Cardiac muscle cell (in vitro differentiated cells and primary cell): Measurements from ENCODE around the gene SSPN. TPM values are rescaled to one million over a fixed set of nuclear protein-coding genes. Genes with fewer than 3 reads are reported as not detected.

Experiments
- DNase-seq, 2 donors: peaks; one replicate each; pipeline versions ENCODE4 v3.0.0 to v3.0.0-alpha.2; 2010 to 2017; ENCODE audit warnings: low read depth in 1 of 2, low spot score in 1 of 2
- H3K27ac ChIP-seq: fragments of 200-600 bp; sonication (generic); 2 replicates; pipeline ENCODE4 v1.5.1; 2016
- H3K27me3 ChIP-seq: fragments of 200-600 bp; sonication (generic); 2 replicates; pipeline ENCODE4 v1.6.0; 2016; ENCODE audit warnings: control low read depth
- H3K36me3 ChIP-seq: fragments of 200-600 bp; sonication (generic); 2 replicates; pipeline ENCODE4 v1.5.1; 2016; ENCODE audit warnings: control low read depth
- H3K4me1 ChIP-seq: fragments of 200-600 bp; sonication (generic); 2 replicates; pipeline ENCODE4 v1.8.1; 2017; ENCODE audit warnings: low read depth, mild to moderate bottlenecking, mixed run types
- H3K4me3 ChIP-seq: fragments of 200-600 bp; sonication (generic); 2 replicates; pipeline ENCODE4 v1.5.1; 2016; ENCODE audit warnings: mild to moderate bottlenecking
- H3K9me3 ChIP-seq: fragments of 200-600 bp; sonication (generic); 2 replicates; pipeline ENCODE4 v1.5.1; 2017; ENCODE audit warnings: low read depth, mild to moderate bottlenecking, control low read depth
- polyA plus RNA-seq: library from polyadenylated mRNA; unstranded; fragments of >200 nt; fragmentation: Nextera tagmentation; extraction: Ambion mirVana; gene quantifications from 2 replicates; pipeline ENCODE4 v1.2.1, GENCODE V29; 2016
- total RNA-seq: library from RNA; depleted of rRNA; stranded (reverse); fragments of >200 nt; gene quantifications from 2 replicates; pipeline ENCODE4 v1.2.3, GENCODE V29; 2016
- TF ChIP-seq, protein P1 (sequence below): IDR thresholded peaks from 2 replicates; pipeline ENCODE4 v1.5.1; 2012; ENCODE audit warnings: low read depth, mild to moderate bottlenecking, low read length

SSPN gene
- total and polyA plus RNA-seq, 2 experiments from 2014 or later: 3.5 to 4.0 TPM

- TF ChIP-seq, protein P1, sequence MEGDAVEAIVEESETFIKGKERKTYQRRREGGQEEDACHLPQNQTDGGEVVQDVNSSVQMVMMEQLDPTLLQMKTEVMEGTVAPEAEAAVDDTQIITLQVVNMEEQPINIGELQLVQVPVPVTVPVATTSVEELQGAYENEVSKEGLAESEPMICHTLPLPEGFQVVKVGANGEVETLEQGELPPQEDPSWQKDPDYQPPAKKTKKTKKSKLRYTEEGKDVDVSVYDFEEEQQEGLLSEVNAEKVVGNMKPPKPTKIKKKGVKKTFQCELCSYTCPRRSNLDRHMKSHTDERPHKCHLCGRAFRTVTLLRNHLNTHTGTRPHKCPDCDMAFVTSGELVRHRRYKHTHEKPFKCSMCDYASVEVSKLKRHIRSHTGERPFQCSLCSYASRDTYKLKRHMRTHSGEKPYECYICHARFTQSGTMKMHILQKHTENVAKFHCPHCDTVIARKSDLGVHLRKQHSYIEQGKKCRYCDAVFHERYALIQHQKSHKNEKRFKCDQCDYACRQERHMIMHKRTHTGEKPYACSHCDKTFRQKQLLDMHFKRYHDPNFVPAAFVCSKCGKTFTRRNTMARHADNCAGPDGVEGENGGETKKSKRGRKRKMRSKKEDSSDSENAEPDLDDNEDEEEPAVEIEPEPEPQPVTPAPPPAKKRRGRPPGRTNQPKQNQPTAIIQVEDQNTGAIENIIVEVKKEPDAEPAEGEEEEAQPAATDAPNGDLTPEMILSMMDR: no peak
These were observed 82.3 kb downstream of the SSPN start for GRCh38 chr12:26277506-26278246.

GRCh38 chr12:26278266-26278665 is 82.9 kb downstream of the SSPN start:
- TF ChIP-seq, protein P1: no peak
- Histone ChIP-seq H3K4me3 (no peak overlapping the region), H3K9me3 (no peaks in the 10 kb centered on the region), H3K27ac (no peak overlapping the region), H3K36me3 (no peaks in the 10 kb centered on the region), H3K27me3 (peaks cover 32% of the 10 kb centered on the region), H3K4me1 (no peaks in the 10 kb centered on the region)
- DNase-seq: no peak

More at GRCh38 chr12:26277506-26278246, 82.3 kb downstream of the SSPN start:
- Histone ChIP-seq H3K36me3 (no peaks in the 10 kb centered on the region), H3K27me3 (peaks cover 26% of the 10 kb centered on the region), H3K4me3 (no peak overlapping the region), H3K9me3 (no peaks in the 10 kb centered on the region), H3K4me1 (no peaks in the 10 kb centered on the region), H3K27ac (no peak overlapping the region)
- DNase-seq: no peak

DNA sequence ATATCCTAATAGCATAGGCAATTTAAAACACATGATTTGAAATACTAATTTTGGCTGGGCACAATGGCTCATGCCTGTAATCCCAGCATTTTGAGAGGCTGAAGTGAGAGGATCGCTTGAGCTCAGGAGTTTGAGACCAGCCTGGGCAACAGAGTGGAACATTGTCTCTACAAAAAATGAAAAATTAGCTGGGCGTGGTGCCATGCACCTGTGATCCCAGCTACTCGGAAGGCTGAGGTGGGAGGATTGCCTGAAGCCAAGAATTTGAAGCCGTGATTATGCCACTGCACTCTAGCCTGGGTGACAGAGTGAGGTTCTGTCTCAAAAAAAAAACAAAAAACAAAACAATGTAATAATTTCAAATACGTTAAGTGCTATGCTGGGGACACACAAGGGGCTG is 83.3 kb downstream of the SSPN start:
- TF ChIP-seq, protein P1: no peak
- H3K4me3 ChIP-seq: no peak overlapping the region
- H3K4me1 ChIP-seq: no peaks in the 10 kb centered on the region
- H3K9me3 ChIP-seq: no peaks in the 10 kb centered on the region
- H3K36me3 ChIP-seq: no peaks in the 10 kb centered on the region
- H3K27me3 ChIP-seq: peaks cover 36% of the 10 kb centered on the region
- H3K27ac ChIP-seq: no peak overlapping the region
- DNase-seq: no peak

DNA sequence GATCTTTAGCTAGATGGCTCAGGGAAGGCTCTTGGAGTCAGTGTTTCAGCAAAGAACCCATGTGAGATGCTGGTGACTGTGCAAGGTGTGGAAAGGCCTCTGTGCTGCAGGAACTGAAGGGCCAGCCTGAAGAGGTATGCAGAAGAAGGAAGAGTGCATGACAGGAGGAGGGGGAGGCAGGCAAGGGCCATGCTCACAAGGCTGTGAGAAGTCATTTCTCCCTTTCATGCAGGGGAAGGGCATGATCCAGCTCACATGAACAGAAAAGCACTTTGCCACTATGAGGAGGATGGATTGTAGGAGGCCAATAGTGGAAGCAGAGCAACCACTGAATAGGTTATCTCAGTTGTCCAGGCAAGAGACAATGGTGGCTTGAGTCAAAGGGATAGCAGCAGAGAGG is 83.7 kb downstream of the SSPN start:
- peaks cover 39% of the 10 kb centered on the region for H3K27me3 ChIP-seq
- H3K4me3 ChIP-seq: no peak overlapping the region
- H3K36me3 ChIP-seq: no peaks in the 10 kb centered on the region
- H3K4me1 ChIP-seq: no peaks in the 10 kb centered on the region
- H3K9me3 ChIP-seq: no peaks in the 10 kb centered on the region
- DNase-seq: no peak
- TF ChIP-seq, protein P1: no peak
- H3K27ac ChIP-seq: no peak overlapping the region

DNA sequence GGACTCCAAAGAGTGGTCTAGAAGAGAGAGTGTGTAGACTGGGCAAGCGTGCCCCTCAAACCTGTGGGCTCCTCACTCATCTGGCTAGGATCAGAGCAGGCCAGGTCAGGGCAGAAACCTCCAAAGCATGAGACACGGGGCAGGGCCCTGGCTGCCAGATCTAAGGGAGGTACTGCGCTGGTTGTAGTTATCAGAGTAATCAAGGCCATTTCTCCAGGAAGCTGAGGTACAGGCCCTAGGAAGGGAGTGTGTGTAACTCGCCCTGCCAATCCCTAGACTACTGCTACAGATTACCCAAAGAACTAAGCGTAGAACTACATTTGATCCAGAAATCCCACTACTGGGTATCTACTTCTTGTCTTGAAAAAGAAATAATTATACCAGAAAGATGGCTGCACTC is 84.5 kb downstream of the SSPN start:
- TF ChIP-seq, protein P1: no peak
- Histone ChIP-seq H3K27ac (no peak overlapping the region), H3K4me1 (no peaks in the 10 kb centered on the region), H3K9me3 (no peaks in the 10 kb centered on the region), H3K4me3 (no peak overlapping the region), H3K36me3 (no peaks in the 10 kb centered on the region), H3K27me3 (peaks cover 45% of the 10 kb centered on the region)
- no peak for DNase-seq
